GM12873 (cell line): ENCODE data around the gene AKAP14.
A peak's percentile ranks its signal among the peaks of the same experiment; 100 is the strongest.

Source experiments
- CTCF ChIP-seq: IDR thresholded peaks from 2 replicates; pipeline ENCODE4 v1.5.1; 2012; ENCODE audit warnings: low read depth, mild to moderate bottlenecking, moderate library complexity, low read length, control low read depth; ENCODE audit not compliant: insufficient read depth; ENCODE audit errors: missing control alignments

The AKAP14 gene

DNA sequence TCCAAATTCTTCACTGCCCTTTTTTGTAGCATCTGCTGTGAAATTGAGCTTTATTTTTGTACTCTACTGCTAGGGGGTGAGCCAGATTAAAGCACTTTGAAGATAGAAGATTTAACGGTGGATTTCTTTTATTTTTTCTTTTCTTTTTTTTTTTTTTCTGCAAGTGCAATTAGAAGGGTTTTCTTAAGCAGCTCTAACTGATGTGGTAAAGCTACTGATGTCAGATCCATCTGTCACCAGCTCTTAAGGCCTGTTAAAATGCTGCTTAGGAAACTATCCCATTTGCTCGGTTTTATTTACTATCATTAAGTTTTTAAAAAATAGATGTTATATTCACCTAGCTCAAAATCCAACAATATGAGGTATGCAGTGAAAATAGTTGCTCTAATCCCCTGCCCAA is 17.0 kb upstream of the AKAP14 start:
- no peak for TF ChIP-seq CTCF

DNA sequence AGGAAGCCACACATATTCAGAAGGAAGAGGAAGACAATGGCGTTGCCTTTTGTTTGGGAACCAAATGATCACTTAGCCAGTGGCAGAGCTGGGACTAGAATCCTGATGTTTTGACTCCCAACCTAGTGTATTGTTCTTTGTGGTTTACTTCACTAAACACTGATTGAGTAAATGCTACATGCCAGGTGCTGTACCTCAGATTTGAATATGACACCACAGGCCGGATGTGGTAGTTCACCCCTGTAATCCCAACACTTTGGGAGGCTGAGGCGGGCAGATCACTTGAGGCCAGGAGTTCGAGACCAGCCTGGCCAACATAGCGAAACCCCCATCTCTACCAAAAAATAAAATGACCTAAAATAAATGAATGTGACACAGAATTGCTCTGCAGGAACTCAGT is 15.6 kb upstream of the AKAP14 start:
- TF ChIP-seq CTCF, result no peak

- TF ChIP-seq CTCF, result peak; percentile 88
Measured at GRCh38 chrX:119880552-119881437, 14.9 kb upstream of the AKAP14 start.

- no peak for TF ChIP-seq CTCF
Measured at GRCh38 chrX:119885554-119886428, 9.9 kb upstream of the AKAP14 start.

- peak; percentile 72 for TF ChIP-seq CTCF
Measured at GRCh38 chrX:119887721-119888425, 7.8 kb upstream of the AKAP14 start.

GRCh38 chrX:119899125-119899524 is 3.4 kb downstream of the AKAP14 start:
- TF ChIP-seq CTCF, result no peak
